SK-N-SH treated with all-trans-retinoic acid at 6 μM for 48 hours (cell line): Measurements from ENCODE around the gene ADPRM.

Experiments used
- ATAC-seq: fragments of 200-7000 bp; cut with Tn5 transposase; 3 replicates; pipeline ENCODE4 v1.9.1; 2020; ENCODE audit warnings: mild to moderate bottlenecking, moderate library complexity
- ARNTL ChIP-seq: fragments of 450-650 bp; formaldehyde crosslinking; IDR thresholded peaks from 2 replicates; pipeline ENCODE4 v1.5.0; 2020; ENCODE audit warnings: low read depth, mild to moderate bottlenecking, moderate library complexity, borderline replicate concordance
- BACH2 ChIP-seq: fragments of 250-450 bp; sonication (Bioruptor Pico); IDR thresholded peaks from 2 replicates; pipeline ENCODE4 v1.9.0; 2021; ENCODE audit warnings: mild to moderate bottlenecking, borderline replicate concordance
- CSDC2 ChIP-seq: fragments of 250-450 bp; sonication (Bioruptor Pico); IDR thresholded peaks from 2 replicates; pipeline ENCODE4 v1.5.0; 2020; ENCODE audit warnings: mild to moderate bottlenecking, moderate library complexity
- CSRNP3 ChIP-seq: fragments of 250-450 bp; sonication (Bioruptor Pico); IDR thresholded peaks from 2 replicates; pipeline ENCODE4 v1.5.1; 2021; ENCODE audit warnings: mild to moderate bottlenecking, moderate library complexity
- ESRRG ChIP-seq: fragments of 250-450 bp; sonication (Bioruptor Pico); IDR thresholded peaks from 2 replicates; pipeline ENCODE4 v1.6.1; 2021; ENCODE audit warnings: mild to moderate bottlenecking
- GLIS3 ChIP-seq: fragments of 250-450 bp; sonication (Bioruptor Pico); IDR thresholded peaks from 2 replicates; pipeline ENCODE4 v1.5.0; 2020; ENCODE audit warnings: mild to moderate bottlenecking, moderate library complexity
- ISL1 ChIP-seq: fragments of 250-450 bp; sonication (Bioruptor Pico); IDR thresholded peaks from 2 replicates; pipeline ENCODE4 v2.1.2; 2022; ENCODE audit warnings: mild to moderate bottlenecking, moderate library complexity
- OSR1 ChIP-seq: fragments of 250-450 bp; sonication (Bioruptor Pico); IDR thresholded peaks from 2 replicates; pipeline ENCODE4 v1.8.0; 2022; ENCODE audit warnings: moderate library complexity, mild to moderate bottlenecking, inconsistent platforms
- PATZ1 ChIP-seq: fragments of 250-450 bp; sonication (Bioruptor Pico); IDR thresholded peaks from 2 replicates; pipeline ENCODE4 v1.8.0; 2020; ENCODE audit warnings: mild to moderate bottlenecking, moderate library complexity, borderline replicate concordance
- PPARA ChIP-seq: fragments of 250-450 bp; sonication (Bioruptor Pico); IDR thresholded peaks from 2 replicates; pipeline ENCODE4 v1.5.0; 2020; ENCODE audit warnings: mild to moderate bottlenecking, borderline replicate concordance
- SNAI2 ChIP-seq: fragments of 250-450 bp; sonication (Bioruptor Pico); IDR thresholded peaks from 2 replicates; pipeline ENCODE4 v1.5.0; 2020; ENCODE audit warnings: mild to moderate bottlenecking, moderate library complexity
- TCF4 ChIP-seq: fragments of 250-450 bp; sonication (Bioruptor Pico); IDR thresholded peaks from 2 replicates; pipeline ENCODE4 v1.8.0; 2021; ENCODE audit warnings: mild to moderate bottlenecking, moderate library complexity, borderline replicate concordance
- TOX ChIP-seq: fragments of 250-450 bp; sonication (Bioruptor Pico); IDR thresholded peaks from 2 replicates; pipeline ENCODE4 v1.8.0; 2021; ENCODE audit warnings: mild to moderate bottlenecking, moderate library complexity, borderline replicate concordance
- ZC3H10 ChIP-seq: fragments of 250-450 bp; sonication (Bioruptor Pico); IDR thresholded peaks from 2 replicates; pipeline ENCODE4 v1.5.1; 2021; ENCODE audit warnings: mild to moderate bottlenecking, moderate library complexity
- ZFP3 ChIP-seq: fragments of 250-450 bp; sonication (Bioruptor Pico); IDR thresholded peaks from 2 replicates; pipeline ENCODE4 v1.5.0; 2020; ENCODE audit warnings: mild to moderate bottlenecking, moderate library complexity
- ZFP30 ChIP-seq: fragments of 450-650 bp; formaldehyde crosslinking; IDR thresholded peaks from 2 replicates; pipeline ENCODE4 v1.5.0; 2022; ENCODE audit warnings: mild to moderate bottlenecking, moderate library complexity
- ZNF565 ChIP-seq: fragments of 450-650 bp; formaldehyde crosslinking; conservative IDR thresholded peaks from 2 replicates; pipeline ENCODE4 v1.5.0; 2020; ENCODE audit warnings: low read depth, mild to moderate bottlenecking, moderate library complexity
- ZNF70 ChIP-seq: fragments of 450-650 bp; formaldehyde crosslinking; IDR thresholded peaks from 2 replicates; pipeline ENCODE4 v1.5.0; 2020; ENCODE audit warnings: mild to moderate bottlenecking, moderate library complexity
- ZNF8 ChIP-seq: fragments of 450-650 bp; formaldehyde crosslinking; IDR thresholded peaks from 2 replicates; pipeline ENCODE4 v1.5.0; 2020; ENCODE audit warnings: mild to moderate bottlenecking, moderate library complexity
- TF ChIP-seq, protein P1 (sequence below): fragments of 250-450 bp; sonication (Bioruptor Pico); IDR thresholded peaks from 2 replicates; pipeline ENCODE4 v1.5.1; 2020; ENCODE audit warnings: low read depth, mild to moderate bottlenecking, moderate library complexity
- TF ChIP-seq, protein P2 (sequence below): fragments of 250-450 bp; sonication (Bioruptor Pico); IDR thresholded peaks from 2 replicates; pipeline ENCODE4 v1.8.0; 2021; ENCODE audit warnings: low read depth, mild to moderate bottlenecking, moderate library complexity, borderline replicate concordance
- TF ChIP-seq, protein P3 (sequence below): fragments of 250-450 bp; sonication (Bioruptor Pico); IDR thresholded peaks from 2 replicates; pipeline ENCODE4 v1.5.0; 2020; ENCODE audit warnings: mild to moderate bottlenecking, moderate library complexity

ADPRM gene

DNA sequence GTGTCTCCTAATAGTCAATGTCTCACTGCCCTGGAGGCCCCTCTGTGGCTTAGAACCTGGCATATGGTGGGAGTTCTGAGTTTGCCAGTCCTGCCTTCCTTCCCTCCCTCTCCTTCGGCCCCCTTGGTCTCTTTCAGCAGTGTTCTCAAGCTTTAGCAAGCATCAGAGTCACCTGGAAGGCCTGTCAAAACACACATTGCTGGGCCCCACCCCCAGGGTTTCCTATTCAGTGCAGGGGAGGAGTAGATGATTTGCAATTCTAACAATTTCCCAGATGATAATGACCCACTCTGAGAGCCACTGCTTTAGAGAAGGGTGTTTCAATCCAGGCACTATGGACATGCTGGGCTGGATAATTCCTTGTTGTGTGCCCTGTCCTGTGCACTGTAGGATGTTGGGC lies 58.8 kb downstream of the ADPRM start:
- no peak for ATAC-seq
- TF ChIP-seq, protein P1, sequence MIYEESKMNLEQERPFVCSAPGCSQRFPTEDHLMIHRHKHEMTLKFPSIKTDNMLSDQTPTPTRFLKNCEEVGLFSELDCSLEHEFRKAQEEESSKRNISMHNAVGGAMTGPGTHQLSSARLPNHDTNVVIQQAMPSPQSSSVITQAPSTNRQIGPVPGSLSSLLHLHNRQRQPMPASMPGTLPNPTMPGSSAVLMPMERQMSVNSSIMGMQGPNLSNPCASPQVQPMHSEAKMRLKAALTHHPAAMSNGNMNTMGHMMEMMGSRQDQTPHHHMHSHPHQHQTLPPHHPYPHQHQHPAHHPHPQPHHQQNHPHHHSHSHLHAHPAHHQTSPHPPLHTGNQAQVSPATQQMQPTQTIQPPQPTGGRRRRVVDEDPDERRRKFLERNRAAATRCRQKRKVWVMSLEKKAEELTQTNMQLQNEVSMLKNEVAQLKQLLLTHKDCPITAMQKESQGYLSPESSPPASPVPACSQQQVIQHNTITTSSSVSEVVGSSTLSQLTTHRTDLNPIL (CRISPR knock-in tag): no peak
- no peak for TF ChIP-seq ARNTL
- TF ChIP-seq, protein P2, sequence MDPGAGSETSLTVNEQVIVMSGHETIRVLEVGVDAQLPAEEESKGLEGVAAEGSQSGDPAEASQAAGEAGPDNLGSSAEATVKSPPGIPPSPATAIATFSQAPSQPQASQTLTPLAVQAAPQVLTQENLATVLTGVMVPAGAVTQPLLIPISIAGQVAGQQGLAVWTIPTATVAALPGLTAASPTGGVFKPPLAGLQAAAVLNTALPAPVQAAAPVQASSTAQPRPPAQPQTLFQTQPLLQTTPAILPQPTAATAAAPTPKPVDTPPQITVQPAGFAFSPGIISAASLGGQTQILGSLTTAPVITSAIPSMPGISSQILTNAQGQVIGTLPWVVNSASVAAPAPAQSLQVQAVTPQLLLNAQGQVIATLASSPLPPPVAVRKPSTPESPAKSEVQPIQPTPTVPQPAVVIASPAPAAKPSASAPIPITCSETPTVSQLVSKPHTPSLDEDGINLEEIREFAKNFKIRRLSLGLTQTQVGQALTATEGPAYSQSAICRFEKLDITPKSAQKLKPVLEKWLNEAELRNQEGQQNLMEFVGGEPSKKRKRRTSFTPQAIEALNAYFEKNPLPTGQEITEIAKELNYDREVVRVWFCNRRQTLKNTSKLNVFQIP (CRISPR knock-in tag): no peak
- no peak for TF ChIP-seq ESRRG (CRISPR knock-in tag)

DNA sequence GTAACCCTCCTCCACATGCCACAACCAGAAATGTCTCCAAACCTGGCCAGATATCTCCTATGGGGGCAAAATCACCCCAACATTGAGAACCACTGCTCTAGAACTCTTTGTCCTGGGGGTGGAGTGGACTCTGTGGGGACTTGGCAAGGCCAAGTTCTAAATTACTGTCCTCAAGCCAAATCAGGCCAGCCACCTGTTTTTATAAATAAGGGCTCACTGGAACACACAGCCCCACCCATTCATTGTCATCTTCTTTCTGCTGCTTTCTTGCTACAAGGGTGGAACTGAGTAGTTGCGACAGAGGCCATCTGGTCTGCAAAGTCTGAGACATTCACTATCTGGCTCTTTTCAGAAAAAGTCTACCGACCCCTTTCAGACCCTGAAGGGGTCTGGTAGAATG lies 59.2 kb downstream of the ADPRM start:
- TF ChIP-seq ZNF70 (CRISPR knock-in tag): no peak
- no peak for TF ChIP-seq ZC3H10 (CRISPR knock-in tag)
- TF ChIP-seq OSR1 (CRISPR knock-in tag): no peak
- no peak for TF ChIP-seq ESRRG (CRISPR knock-in tag)
- TF ChIP-seq, protein P1 (CRISPR knock-in tag): no peak
- TF ChIP-seq SNAI2: no peak
- no peak for TF ChIP-seq ZNF565 (CRISPR knock-in tag)
- no peak for TF ChIP-seq TCF4 (CRISPR knock-in tag)
- TF ChIP-seq ZFP3: no peak
- no peak for TF ChIP-seq GLIS3 (CRISPR knock-in tag)
- TF ChIP-seq, protein P3, sequence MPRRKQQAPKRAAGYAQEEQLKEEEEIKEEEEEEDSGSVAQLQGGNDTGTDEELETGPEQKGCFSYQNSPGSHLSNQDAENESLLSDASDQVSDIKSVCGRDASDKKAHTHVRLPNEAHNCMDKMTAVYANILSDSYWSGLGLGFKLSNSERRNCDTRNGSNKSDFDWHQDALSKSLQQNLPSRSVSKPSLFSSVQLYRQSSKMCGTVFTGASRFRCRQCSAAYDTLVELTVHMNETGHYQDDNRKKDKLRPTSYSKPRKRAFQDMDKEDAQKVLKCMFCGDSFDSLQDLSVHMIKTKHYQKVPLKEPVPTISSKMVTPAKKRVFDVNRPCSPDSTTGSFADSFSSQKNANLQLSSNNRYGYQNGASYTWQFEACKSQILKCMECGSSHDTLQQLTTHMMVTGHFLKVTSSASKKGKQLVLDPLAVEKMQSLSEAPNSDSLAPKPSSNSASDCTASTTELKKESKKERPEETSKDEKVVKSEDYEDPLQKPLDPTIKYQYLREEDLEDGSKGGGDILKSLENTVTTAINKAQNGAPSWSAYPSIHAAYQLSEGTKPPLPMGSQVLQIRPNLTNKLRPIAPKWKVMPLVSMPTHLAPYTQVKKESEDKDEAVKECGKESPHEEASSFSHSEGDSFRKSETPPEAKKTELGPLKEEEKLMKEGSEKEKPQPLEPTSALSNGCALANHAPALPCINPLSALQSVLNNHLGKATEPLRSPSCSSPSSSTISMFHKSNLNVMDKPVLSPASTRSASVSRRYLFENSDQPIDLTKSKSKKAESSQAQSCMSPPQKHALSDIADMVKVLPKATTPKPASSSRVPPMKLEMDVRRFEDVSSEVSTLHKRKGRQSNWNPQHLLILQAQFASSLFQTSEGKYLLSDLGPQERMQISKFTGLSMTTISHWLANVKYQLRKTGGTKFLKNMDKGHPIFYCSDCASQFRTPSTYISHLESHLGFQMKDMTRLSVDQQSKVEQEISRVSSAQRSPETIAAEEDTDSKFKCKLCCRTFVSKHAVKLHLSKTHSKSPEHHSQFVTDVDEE (CRISPR knock-in tag): no peak
- TF ChIP-seq TOX (CRISPR knock-in tag): no peak
- TF ChIP-seq, protein P2 (CRISPR knock-in tag): no peak
- no peak for TF ChIP-seq ISL1
- TF ChIP-seq BACH2 (CRISPR knock-in tag): no peak
- no peak for TF ChIP-seq ZNF8
- no peak for TF ChIP-seq PPARA (CRISPR knock-in tag)
- no peak for TF ChIP-seq ZFP30
- no peak for TF ChIP-seq CSDC2 (CRISPR knock-in tag)
- TF ChIP-seq PATZ1: no peak
- ATAC-seq: no peak

DNA sequence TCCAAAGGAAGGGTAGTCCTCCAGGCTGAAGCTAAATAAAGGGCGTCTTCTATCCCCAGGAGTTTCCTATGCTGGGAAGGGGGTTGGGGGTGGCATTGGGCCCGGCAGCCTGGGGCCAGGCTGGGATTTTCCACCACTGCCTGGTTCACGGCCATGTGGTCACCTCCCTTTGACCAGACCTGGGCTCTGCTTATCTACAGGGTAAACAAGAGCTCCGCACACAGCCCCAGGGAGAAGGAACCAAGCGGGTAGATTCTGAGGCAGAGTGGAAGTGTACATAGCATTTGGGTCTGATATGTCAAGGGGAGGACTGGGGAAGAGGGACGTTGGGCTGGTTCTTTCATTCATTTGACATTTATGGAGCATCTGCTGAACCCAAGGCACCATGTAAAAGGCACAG lies 59.7 kb downstream of the ADPRM start:
- ATAC-seq: no peak
- TF ChIP-seq GLIS3 (CRISPR knock-in tag): no peak
- no peak for TF ChIP-seq TCF4 (CRISPR knock-in tag)
- TF ChIP-seq ISL1: no peak
- TF ChIP-seq ESRRG (CRISPR knock-in tag): no peak
- no peak for TF ChIP-seq PPARA (CRISPR knock-in tag)
- TF ChIP-seq ARNTL: no peak
- TF ChIP-seq SNAI2: no peak
- TF ChIP-seq, protein P3 (CRISPR knock-in tag): no peak
- no peak for TF ChIP-seq CSDC2 (CRISPR knock-in tag)
- TF ChIP-seq CSRNP3 (CRISPR knock-in tag): no peak
- no peak for TF ChIP-seq ZNF8
- no peak for TF ChIP-seq BACH2 (CRISPR knock-in tag)
